Astrocyte of the cerebellum (primary cell): Measurements from ENCODE around the gene LZIC.

Source experiments
- DNase-seq: peaks from one replicate; pipeline ENCODE4 v3.0.0-alpha.2; 2011; ENCODE audit warnings: low read depth
- H3K4me3 ChIP-seq: 2 replicates; pipeline ENCODE4 v1.5.1; 2011; ENCODE audit warnings: mild to moderate bottlenecking, low read depth, low read length, moderate library complexity
- in situ Hi-C: cut with HindIII; loops from 2 replicates; pipeline ENCODE4 v1.10.0; 2017; ENCODE audit warnings: low sequenced_read_pairs
- TF ChIP-seq, protein P1 (sequence below): IDR thresholded peaks from 2 replicates; pipeline ENCODE4 v1.5.1; 2012; ENCODE audit warnings: low read length, low read depth, moderate library complexity, mild to moderate bottlenecking; ENCODE audit errors: missing control alignments

The LZIC gene

GRCh38 chr1:9888886-9889285 lies 54.3 kb downstream of the LZIC start:
- H3K4me3 ChIP-seq, result no peak overlapping the region
- TF ChIP-seq, protein P1, sequence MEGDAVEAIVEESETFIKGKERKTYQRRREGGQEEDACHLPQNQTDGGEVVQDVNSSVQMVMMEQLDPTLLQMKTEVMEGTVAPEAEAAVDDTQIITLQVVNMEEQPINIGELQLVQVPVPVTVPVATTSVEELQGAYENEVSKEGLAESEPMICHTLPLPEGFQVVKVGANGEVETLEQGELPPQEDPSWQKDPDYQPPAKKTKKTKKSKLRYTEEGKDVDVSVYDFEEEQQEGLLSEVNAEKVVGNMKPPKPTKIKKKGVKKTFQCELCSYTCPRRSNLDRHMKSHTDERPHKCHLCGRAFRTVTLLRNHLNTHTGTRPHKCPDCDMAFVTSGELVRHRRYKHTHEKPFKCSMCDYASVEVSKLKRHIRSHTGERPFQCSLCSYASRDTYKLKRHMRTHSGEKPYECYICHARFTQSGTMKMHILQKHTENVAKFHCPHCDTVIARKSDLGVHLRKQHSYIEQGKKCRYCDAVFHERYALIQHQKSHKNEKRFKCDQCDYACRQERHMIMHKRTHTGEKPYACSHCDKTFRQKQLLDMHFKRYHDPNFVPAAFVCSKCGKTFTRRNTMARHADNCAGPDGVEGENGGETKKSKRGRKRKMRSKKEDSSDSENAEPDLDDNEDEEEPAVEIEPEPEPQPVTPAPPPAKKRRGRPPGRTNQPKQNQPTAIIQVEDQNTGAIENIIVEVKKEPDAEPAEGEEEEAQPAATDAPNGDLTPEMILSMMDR, result no peak
- in situ Hi-C loops, result no loop called here
- no peak for DNase-seq

DNA sequence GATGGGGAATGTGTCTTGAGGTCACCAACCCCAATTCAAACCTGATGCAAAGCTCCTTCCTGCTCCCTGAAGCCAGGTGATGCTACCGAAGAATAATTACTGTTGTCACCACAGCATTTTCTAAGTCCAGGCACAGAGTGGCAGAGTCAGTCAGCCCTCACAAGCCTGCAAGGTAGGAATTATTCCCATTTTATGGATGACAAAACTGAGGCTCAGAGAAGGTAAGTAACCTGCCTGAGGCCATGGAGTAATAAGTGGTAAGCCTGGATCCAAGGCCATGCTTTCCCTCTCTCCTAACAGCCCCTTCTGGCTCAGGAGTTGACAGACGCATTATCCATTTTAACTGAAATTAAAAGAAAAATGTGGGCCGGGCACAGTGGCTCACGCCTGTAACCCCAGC lies 56.1 kb downstream of the LZIC start:
- in situ Hi-C loops, result no loop called here
- no peak overlapping the region for H3K4me3 ChIP-seq
- DNase-seq, result no peak
- TF ChIP-seq, protein P1, result no peak

DNA sequence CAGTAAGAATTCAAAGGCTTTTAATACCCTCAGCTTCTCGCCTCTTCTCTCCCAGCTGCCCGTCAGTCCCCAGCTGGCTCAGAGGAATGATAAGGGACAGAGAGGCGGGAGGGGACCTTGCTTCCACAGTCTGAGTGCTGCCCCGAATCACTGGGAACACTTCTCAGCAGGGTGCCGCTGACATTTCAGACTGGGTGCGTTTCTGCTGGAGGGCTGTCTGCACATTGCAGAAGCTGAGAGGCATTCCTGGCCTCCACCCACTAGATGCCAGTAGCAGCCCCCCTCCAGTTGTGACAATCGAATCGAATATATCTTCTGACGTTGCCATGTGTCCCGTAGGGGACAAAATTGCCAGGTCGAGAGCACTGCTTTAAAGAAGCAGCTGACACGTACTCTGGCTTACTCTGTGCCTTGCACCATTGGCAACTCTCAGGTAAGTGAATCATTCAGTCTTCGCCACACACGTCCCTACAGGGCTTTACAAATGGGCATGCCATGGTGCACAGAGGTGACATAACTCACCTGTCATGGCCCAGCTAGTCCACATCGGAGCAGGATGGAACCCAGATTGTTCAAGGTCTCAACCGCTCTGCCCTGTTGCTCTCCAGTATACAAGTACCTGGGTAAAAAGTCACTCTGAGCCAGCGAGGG lies 57.0 kb downstream of the LZIC start:
- TF ChIP-seq, protein P1, result no peak
- DNase-seq, result no peak
- no peak overlapping the region for H3K4me3 ChIP-seq
- in situ Hi-C loops, result no loop called here

GRCh38 chr1:9884805-9885204 lies 58.4 kb downstream of the LZIC start:
- no peak overlapping the region for H3K4me3 ChIP-seq
- TF ChIP-seq, protein P1, result no peak
- in situ Hi-C loops, result no loop called here
- DNase-seq, result no peak

DNA sequence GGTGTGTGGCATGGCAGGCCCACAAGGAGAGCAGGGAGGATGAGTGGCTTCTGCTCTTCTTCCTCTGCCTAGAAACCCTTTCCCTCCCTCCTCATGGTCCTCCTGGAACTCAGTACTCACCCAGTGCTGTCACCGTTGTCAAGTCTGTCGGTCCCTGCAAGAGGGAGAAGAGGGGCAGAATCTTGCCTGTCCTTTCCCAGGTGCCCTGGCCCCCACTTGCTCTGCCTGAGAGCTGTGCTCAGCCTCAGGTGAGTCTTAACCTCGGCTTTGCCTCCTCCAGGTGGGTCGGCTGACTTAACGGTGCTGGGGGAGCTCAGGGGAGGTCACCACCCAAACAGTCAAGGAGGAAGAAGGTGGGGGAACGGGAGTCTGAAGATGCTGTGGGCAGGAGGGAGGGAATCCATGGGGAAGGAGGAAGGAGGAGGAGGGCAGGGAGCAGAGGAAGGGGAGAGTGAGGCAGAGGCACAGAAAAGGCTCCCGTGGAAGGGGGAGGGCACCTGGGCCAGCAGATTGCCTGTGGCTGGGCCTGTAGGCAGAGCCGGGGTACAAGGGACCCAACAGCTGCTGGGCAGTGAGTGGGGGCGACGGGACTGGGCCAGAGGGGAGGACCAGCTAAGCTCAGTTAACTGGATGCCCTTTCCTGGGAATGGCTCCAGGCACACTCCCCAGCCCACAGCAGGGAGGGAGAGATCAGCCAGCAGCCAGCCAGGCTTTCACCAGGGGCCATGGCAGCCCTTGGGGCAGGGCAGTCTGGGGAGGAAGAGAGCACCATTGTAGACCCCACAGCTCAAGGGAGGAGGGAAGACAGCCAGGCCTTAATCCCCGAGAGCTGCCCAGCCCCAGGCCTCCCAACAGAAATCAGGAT lies 59.4 kb downstream of the LZIC start:
- TF ChIP-seq, protein P1, result no peak
- in situ Hi-C loops, result no loop called here

GRCh38 chr1:9882945-9883303 lies 60.3 kb downstream of the LZIC start:
- in situ Hi-C loops, result no loop called here
- H3K4me3 ChIP-seq, result no peak overlapping the region
- TF ChIP-seq, protein P1, result no peak
- DNase-seq, result no peak

More for the DNA sequence above, 59.4 kb downstream of the LZIC start:
- no peak overlapping the region for H3K4me3 ChIP-seq
- no peak for DNase-seq
